Measurements from ENCODE around the gene CASR. TPM values are rescaled to one million over a fixed set of nuclear protein-coding genes. Genes with fewer than 3 reads are reported as not detected.

The CASR gene
- total RNA-seq, 3 donors from 2014 or later (not counting 1 experiment from before 2014, with no cell fraction given): 0.10 TPM; not detected in 2

GRCh38 chr3:122295266-122296062, 112.0 kb downstream of the CASR start:
- H3K4me3 ChIP-seq (ENCODE audit: low read length): no peak overlapping the region
- H3K27me3 Mint-ChIP-seq (ENCODE audit: low read depth in 2 of 2): peaks cover 0 to 3% of the 10 kb centered on the region in 2 donors
- DNase-seq (peak in 1 of 2 donors; percentile 17), ATAC-seq (no peak)
- H3K36me3 Mint-ChIP-seq: no peaks in the 10 kb centered on the region
- H3K4me1 Mint-ChIP-seq: no peaks in the 10 kb centered on the region
- TF ChIP-seq CTCF (IDR thresholded peaks at IDR 0.05): no peak
- 67% methylated on average over 3 of the region's 5 CpGs for WGBS (ENCODE audit: insufficient coverage)
- intact Hi-C loops (cut with micrococcal nuclease): no loop called here
- no peaks in the 10 kb centered on the region for H3K4me1 ChIP-seq (ENCODE audit: control insufficient read depth, insufficient read depth, low read length)
- H3K4me3 Mint-ChIP-seq: no peak overlapping the region
- H3K27me3 ChIP-seq (ENCODE audit: control insufficient read depth, insufficient read depth, low read length): no peaks in the 10 kb centered on the region
- no peak overlapping the region for H3K27ac Mint-ChIP-seq
- H3K9me3 Mint-ChIP-seq: no peaks in the 10 kb centered on the region
- no peaks in the 10 kb centered on the region for H3K9me3 ChIP-seq (ENCODE audit: control insufficient read depth, insufficient read depth, low read length)
- no peak overlapping the region for H3K27ac ChIP-seq (ENCODE audit: low read length)
- H3K36me3 ChIP-seq (ENCODE audit: control insufficient read depth, insufficient read depth, low read length): no peaks in the 10 kb centered on the region

DNA sequence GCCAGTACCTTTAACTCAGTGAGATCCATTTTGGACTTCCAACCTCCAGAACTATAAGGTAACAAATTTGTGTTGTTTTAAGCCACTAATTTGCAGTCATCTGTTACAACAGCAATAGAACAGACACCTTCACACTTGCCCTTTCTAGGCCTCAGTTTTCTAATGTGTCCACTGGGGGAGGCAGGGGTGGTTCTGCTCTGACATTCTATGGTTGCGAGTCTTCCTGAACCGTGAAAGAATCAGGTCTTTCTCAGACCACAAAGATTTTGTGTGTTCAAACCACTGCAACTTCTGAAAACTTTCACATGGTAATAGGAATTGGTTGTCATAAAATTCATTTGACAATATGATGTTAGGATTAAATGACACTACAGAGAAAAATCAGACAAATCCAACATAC, 114.8 kb downstream of the CASR start:
- Histone ChIP-seq H3K4me3 (ENCODE audit: low read length) (no peak overlapping the region), H3K27ac (ENCODE audit: low read length) (no peak overlapping the region), H3K4me1 (ENCODE audit: control insufficient read depth, insufficient read depth, low read length) (no peaks in the 10 kb centered on the region), H3K9me3 (ENCODE audit: control insufficient read depth, insufficient read depth, low read length) (no peaks in the 10 kb centered on the region), H3K36me3 (ENCODE audit: control insufficient read depth, insufficient read depth, low read length) (no peaks in the 10 kb centered on the region), H3K27me3 (ENCODE audit: control insufficient read depth, insufficient read depth, low read length) (no peaks in the 10 kb centered on the region)
- no peak overlapping the region for H3K4me3 Mint-ChIP-seq
- TF ChIP-seq CTCF (IDR thresholded peaks at IDR 0.05): no peak
- intact Hi-C loops (cut with micrococcal nuclease): no loop called here
- no peaks in the 10 kb centered on the region for H3K36me3 Mint-ChIP-seq
- 0% methylated on average over 2 of the region's 2 CpGs for WGBS (ENCODE audit: insufficient coverage)
- peaks cover 0 to 3% of the 10 kb centered on the region in 2 donors for H3K27me3 Mint-ChIP-seq (ENCODE audit: low read depth in 2 of 2)
- H3K9me3 Mint-ChIP-seq: no peaks in the 10 kb centered on the region
- no peaks in the 10 kb centered on the region for H3K4me1 Mint-ChIP-seq
- no peak overlapping the region for H3K27ac Mint-ChIP-seq
- DNase-seq (peak in 1 of 2 donors; percentile 26), ATAC-seq (no peak)

DNA sequence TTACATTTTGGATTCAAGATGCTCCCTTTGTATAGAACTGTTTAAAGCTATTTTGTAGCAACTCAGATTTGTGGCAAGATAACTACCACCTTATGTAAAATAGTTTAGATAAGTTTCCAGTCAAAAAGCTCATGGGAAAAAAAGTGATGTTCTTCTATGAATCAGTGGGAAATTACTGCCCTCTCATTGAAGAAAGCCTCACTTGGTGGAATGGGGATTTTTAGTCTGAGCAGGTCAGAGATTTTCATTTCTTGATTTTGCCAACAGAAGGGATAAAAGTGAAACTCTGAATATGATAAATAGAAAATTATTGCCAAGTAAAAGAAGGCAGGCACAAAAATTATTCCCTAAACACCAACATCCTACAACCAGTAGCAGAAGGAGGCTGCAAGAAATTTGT, 115.7 kb downstream of the CASR start:
- intact Hi-C loops (cut with micrococcal nuclease): no loop called here
- TF ChIP-seq CTCF (IDR thresholded peaks at IDR 0.05): no peak
- no peaks in the 10 kb centered on the region for H3K36me3 Mint-ChIP-seq
- no peaks in the 10 kb centered on the region for H3K36me3 ChIP-seq (ENCODE audit: control insufficient read depth, insufficient read depth, low read length)
- no peak overlapping the region for H3K4me3 ChIP-seq (ENCODE audit: low read length)
- H3K27me3 ChIP-seq (ENCODE audit: control insufficient read depth, insufficient read depth, low read length): no peaks in the 10 kb centered on the region
- H3K4me1 Mint-ChIP-seq: no peaks in the 10 kb centered on the region
- ATAC-seq (no peak), DNase-seq (no peak)
- H3K4me3 Mint-ChIP-seq: no peak overlapping the region
- H3K27ac ChIP-seq (ENCODE audit: low read length): no peak overlapping the region
- no peaks in the 10 kb centered on the region for H3K9me3 Mint-ChIP-seq
- H3K27ac Mint-ChIP-seq: no peak overlapping the region
- no peaks in the 10 kb centered on the region for H3K4me1 ChIP-seq (ENCODE audit: control insufficient read depth, insufficient read depth, low read length)
- peaks cover 0 to 5% of the 10 kb centered on the region in 2 donors for H3K27me3 Mint-ChIP-seq (ENCODE audit: low read depth in 2 of 2)
- no peaks in the 10 kb centered on the region for H3K9me3 ChIP-seq (ENCODE audit: control insufficient read depth, insufficient read depth, low read length)

Measured in natural killer cell (primary cell).